ENCODE results near the gene PTPRN. TPM values are rescaled to one million over a fixed set of nuclear protein-coding genes. Genes with fewer than 3 reads are reported as not detected.

PTPRN gene
- total and polyA plus RNA-seq, 2 of the 4 experiments (the other 2 are of a cell fraction): 5.2 to 22.0 TPM

- no peak overlapping the region for H2BK15ac ChIP-seq (ENCODE audit: low read depth, low read length)
- peak overlapping the region; percentile 47 for H3K18ac ChIP-seq (ENCODE audit: low read depth, low read length)
- H3K27ac ChIP-seq (ENCODE audit: insufficient read depth, low read length): peak overlapping the region; percentile 70; the same call in 1 of the 2 replicates
- DNase-seq (no peak), ATAC-seq (ENCODE audit: low read depth) (no peak)
- H3K9me3 ChIP-seq (ENCODE audit: control insufficient read depth, insufficient read depth, low read length): no peaks in the 10 kb centered on the region
- H3K4me1 ChIP-seq (ENCODE audit: control insufficient read depth, insufficient read depth, low read length): peaks cover 17% of the 10 kb centered on the region
- H4K91ac ChIP-seq (ENCODE audit: insufficient read depth, low read depth, low read length): 0 out of 2 replicates have a peak overlapping the region, but pooled peaks have one; percentile 18
- H2AK5ac ChIP-seq (ENCODE audit: low read depth, low read length): peak overlapping the region; percentile 45; the same call in 1 of the 2 replicates
- H3K4me3 ChIP-seq (ENCODE audit: insufficient read depth, low read depth, low read length): no peak overlapping the region
- dilution Hi-C loops (cut with HindIII; ENCODE audit: low sequenced_read_pairs, unreplicated experiment) (no loop called here), intact Hi-C loops (cut with micrococcal nuclease) (loop anchor here (1.0 to 2.0 kb wide), 2 partner anchors 10 to 58 kb away; partner anchors contain the start of gene DNAJB2), in situ Hi-C loops (cut with MboI; ENCODE audit: low sequenced_read_pairs) (no loop called here)
- H2BK5ac ChIP-seq (ENCODE audit: low read depth, low read length, poor library complexity, severe bottlenecking): peak overlapping the region; percentile 61
- peaks cover 11% of the 10 kb centered on the region; the same call in 1 of the 2 replicates for H3K9me1 ChIP-seq (ENCODE audit: insufficient read depth, low read length)
- H4K20me1 ChIP-seq (ENCODE audit: insufficient read depth, low read length): peaks cover 10% of the 10 kb centered on the region; the same call in 1 of the 2 replicates
- H3K23ac ChIP-seq (ENCODE audit: low read depth, low read length): peak overlapping the region; percentile 82; the same call in 1 of the 2 replicates
- peaks cover 22% of the 10 kb centered on the region for H3K36me3 ChIP-seq (ENCODE audit: control insufficient read depth, insufficient read depth, low read length)
- H3K4me2 ChIP-seq (ENCODE audit: low read depth, low read length): peak overlapping the region; percentile 52
- TF ChIP-seq RCOR1 (IDR thresholded peaks at IDR 0.05; ENCODE audit: insufficient replicate concordance, low read length) (peak; percentile 42), MAFK (IDR thresholded peaks at IDR 0.05; ENCODE audit: low read depth, low read length) (no peak)
- no peak overlapping the region; the same call in 1 of the 2 replicates for H3K14ac ChIP-seq (replicated peaks; ENCODE audit: low read depth, low read length)
- CTCF ChIA-PET: interaction anchor here (0.6 to 0.7 kb wide), 2 partner anchors 10 to 978 kb away, joined by 3 read pairs; partner anchors contain the start of gene DNAJB2
- no peak overlapping the region for H3K56ac ChIP-seq (ENCODE audit: extremely low read depth, insufficient read depth, low read length)
- peak overlapping the region; percentile 77 for H2AFZ ChIP-seq (replicated peaks; ENCODE audit: low read length, poor library complexity)
- H2AK9ac ChIP-seq (replicated peaks; ENCODE audit: low read depth, low read length, poor library complexity): peak overlapping the region; percentile 31
- no peak overlapping the region for H2BK20ac ChIP-seq (ENCODE audit: low read depth, low read length)
- H3K9ac ChIP-seq (ENCODE audit: low read depth, low read length): 0 out of 2 replicates have a peak overlapping the region, but pooled peaks have one; percentile 11
- 68% methylated on average over 3 of the region's 6 CpGs; no CpG with 5 or more reads in 1 of the 2 experiments for WGBS, 2 experiments (ENCODE audit: extremely low coverage in 2 of 2, insufficient read length in 1 of 2)
- POLR2A ChIA-PET (ENCODE audit: unreplicated experiment): no interaction called here
- H4K8ac ChIP-seq (ENCODE audit: low read depth in 2 of 2, low read length in 2 of 2): peak overlapping the region in 1 of 2 experiments; percentile 41; a peak in 2 of 4 replicates
- H3K27me3 ChIP-seq (ENCODE audit: control insufficient read depth, insufficient read depth, low read length): no peaks in the 10 kb centered on the region
- peak overlapping the region; percentile 28; the same call in 1 of the 2 replicates for H4K5ac ChIP-seq (ENCODE audit: low read depth, low read length)
- BruUV-seq (replicated peaks): no TSS peak
- H3K79me1 ChIP-seq (ENCODE audit: low read depth in 1 of 2, low read length in 2 of 2): no peaks in the 10 kb centered on the region
- peak overlapping the region; percentile 35; the same call in 1 of the 2 replicates for H2BK120ac ChIP-seq (ENCODE audit: low read depth, low read length)
- H3K4ac ChIP-seq (ENCODE audit: low read depth, low read length): peak overlapping the region; percentile 72
These were observed 20.0 kb downstream of the PTPRN start for GRCh38 chr2:219289195-219289536.
